HL-60 (cell line): Measurements from ENCODE around the gene INPP5K.

Experiments used
- GABPA ChIP-seq: IDR thresholded peaks from 2 replicates; pipeline ENCODE4 v1.6.1; 2012; ENCODE audit warnings: low read depth
- POLR2AphosphoS5 ChIP-seq: IDR thresholded peaks from 2 replicates; pipeline ENCODE4 v1.6.1; 2012; ENCODE audit warnings: low read depth
- REST ChIP-seq: IDR thresholded peaks from 2 replicates; pipeline ENCODE4 v1.6.1; 2012; ENCODE audit warnings: low read depth; ENCODE audit not compliant: insufficient replicate concordance
- SPI1 ChIP-seq: IDR thresholded peaks from 2 replicates; pipeline ENCODE4 v1.6.1; 2012; ENCODE audit warnings: low read depth, mild to moderate bottlenecking, borderline replicate concordance
- TF ChIP-seq, protein P1 (sequence below): IDR thresholded peaks from one replicate; pipeline ENCODE4 v1.5.1; 2011; ENCODE audit warnings: low read length, control low read depth, inconsistent platforms; ENCODE audit not compliant: insufficient read depth

- TF ChIP-seq, protein P1, sequence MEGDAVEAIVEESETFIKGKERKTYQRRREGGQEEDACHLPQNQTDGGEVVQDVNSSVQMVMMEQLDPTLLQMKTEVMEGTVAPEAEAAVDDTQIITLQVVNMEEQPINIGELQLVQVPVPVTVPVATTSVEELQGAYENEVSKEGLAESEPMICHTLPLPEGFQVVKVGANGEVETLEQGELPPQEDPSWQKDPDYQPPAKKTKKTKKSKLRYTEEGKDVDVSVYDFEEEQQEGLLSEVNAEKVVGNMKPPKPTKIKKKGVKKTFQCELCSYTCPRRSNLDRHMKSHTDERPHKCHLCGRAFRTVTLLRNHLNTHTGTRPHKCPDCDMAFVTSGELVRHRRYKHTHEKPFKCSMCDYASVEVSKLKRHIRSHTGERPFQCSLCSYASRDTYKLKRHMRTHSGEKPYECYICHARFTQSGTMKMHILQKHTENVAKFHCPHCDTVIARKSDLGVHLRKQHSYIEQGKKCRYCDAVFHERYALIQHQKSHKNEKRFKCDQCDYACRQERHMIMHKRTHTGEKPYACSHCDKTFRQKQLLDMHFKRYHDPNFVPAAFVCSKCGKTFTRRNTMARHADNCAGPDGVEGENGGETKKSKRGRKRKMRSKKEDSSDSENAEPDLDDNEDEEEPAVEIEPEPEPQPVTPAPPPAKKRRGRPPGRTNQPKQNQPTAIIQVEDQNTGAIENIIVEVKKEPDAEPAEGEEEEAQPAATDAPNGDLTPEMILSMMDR = no peak
- no peak for TF ChIP-seq POLR2AphosphoS5
- no peak for TF ChIP-seq GABPA
- TF ChIP-seq REST = no peak
- no peak for TF ChIP-seq SPI1
Observed at GRCh38 chr17:1560101-1560857, 43.9 kb upstream of the INPP5K start.
